ENCODE measurements around the gene TMEM52.

The TMEM52 gene

DNA sequence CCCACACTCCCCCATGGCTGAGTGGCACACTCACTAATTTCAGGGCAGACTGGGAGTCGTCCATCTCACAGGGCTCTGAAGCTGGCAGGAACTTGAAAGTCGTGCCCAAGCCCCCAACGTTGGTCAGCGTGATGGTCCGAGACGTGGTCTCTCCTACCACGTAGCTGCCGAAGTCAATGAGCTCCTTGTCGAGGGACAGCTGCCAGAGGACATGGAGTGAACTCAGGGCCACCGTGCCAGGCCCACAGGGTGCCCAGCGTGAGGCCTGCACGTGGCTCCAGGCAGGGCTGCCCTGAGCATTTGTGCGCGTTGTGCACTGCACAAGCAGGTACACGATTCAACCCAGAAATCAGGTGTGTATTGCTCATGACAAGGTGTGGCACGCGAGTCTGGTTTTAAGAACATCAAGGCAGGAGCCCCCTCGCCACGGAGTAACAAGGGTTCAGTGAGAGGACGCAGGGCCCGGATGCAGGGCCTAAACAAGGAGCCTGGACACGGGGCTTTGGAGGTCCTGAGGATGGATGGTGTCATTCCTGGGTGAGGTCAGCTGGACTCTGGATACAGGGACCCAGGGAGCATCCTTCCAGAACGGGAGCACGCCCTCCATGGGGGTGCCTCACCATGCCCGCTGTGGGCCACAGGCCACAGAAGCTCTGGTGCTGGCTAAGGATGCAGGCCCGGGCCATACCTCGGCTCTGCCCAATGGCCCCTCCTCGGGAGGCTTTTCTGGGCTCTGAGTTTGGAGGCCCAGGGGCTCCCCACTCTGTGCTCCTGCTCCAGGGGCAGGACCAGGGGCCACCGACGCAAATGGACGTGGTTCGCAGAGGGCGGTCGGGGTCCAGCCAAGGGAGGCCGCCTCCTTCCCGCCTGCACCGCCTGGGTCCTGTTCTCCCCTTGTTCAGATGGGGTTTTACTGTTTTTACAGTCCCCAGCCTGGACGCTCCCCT is 37.8 kb upstream of the TMEM52 start:
- CTCF ChIA-PET, result interaction anchor here (1.6 to 1.9 kb wide), 2 partner anchors 87 to 90 kb away, joined by 4 to 11 read pairs; no protein-coding TSS in a partner anchor
- no peaks in the 10 kb centered on the region for H3K36me3 Mint-ChIP-seq
- peaks cover 3% of the 10 kb centered on the region for H3K9me3 Mint-ChIP-seq
- H3K4me3 Mint-ChIP-seq, result no peak overlapping the region
- no peak for DNase-seq
- peaks cover 4% of the 10 kb centered on the region for H3K4me1 Mint-ChIP-seq
- peaks cover 41% of the 10 kb centered on the region for H3K27me3 Mint-ChIP-seq
- no peak overlapping the region for H3K27ac Mint-ChIP-seq

DNA sequence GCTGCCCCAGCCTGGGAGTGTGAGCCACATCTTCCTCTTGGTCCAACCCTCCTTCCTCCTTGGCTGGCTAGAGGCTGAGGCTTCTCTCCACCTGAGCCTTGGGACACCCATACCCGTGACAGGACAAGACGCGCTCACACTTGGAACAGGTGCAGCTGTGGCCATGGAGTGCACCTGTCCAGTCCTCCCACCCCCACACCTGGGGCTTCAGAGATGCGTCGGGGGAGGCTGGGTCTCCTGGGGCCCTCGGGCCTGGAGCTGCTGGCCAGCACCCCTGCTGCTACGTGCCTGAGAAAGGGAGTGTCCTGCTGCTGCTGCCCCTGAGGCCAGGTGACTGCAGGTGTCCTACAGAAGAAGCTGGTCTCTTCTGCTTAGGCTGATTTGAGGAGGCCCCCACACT is 37.0 kb upstream of the TMEM52 start:
- Mint-ChIP-seq H3K9me3 (peaks cover 10% of the 10 kb centered on the region), H3K4me1 (peaks cover 4% of the 10 kb centered on the region), H3K36me3 (no peaks in the 10 kb centered on the region), H3K4me3 (no peak overlapping the region), H3K27ac (no peak overlapping the region), H3K27me3 (peaks cover 33% of the 10 kb centered on the region)
- DNase-seq, result no peak
- CTCF ChIA-PET, result interaction anchor here (1.6 to 1.9 kb wide), 2 partner anchors 88 to 90 kb away, joined by 4 to 11 read pairs; no protein-coding TSS in a partner anchor

DNA sequence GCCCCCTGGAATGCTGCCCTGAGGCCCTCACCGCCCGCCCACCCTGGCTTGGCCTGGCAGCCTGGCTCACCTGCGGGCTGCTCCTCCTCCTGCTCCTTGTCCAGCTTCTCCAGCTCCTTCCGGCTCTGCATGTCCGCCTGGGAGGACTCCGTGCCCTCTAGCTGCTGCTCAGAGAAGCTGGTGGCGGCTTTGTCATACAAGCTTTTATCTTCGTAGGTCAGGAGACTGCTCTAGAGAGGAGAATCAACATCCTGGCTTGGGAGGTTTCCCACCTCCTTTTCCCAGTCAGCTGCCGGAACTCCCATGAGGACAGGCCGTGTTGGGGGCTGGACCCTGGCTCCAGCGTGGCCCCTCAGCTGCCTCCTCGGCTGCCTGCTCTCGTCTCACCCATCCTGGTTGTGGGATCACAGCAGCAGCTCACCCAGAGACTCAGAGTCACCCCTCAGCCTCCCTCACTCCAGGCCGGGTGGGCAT is 36.6 kb upstream of the TMEM52 start:
- CTCF ChIA-PET, result interaction anchor here (1.6 to 1.9 kb wide), 2 partner anchors 89 to 91 kb away, joined by 4 to 11 read pairs; no protein-coding TSS in a partner anchor
- peaks cover 29% of the 10 kb centered on the region for H3K27me3 Mint-ChIP-seq
- H3K27ac Mint-ChIP-seq, result no peak overlapping the region
- H3K36me3 Mint-ChIP-seq, result no peaks in the 10 kb centered on the region
- peaks cover 14% of the 10 kb centered on the region for H3K9me3 Mint-ChIP-seq
- H3K4me1 Mint-ChIP-seq, result peaks cover 4% of the 10 kb centered on the region
- no peak for DNase-seq
- no peak overlapping the region for H3K4me3 Mint-ChIP-seq

DNA sequence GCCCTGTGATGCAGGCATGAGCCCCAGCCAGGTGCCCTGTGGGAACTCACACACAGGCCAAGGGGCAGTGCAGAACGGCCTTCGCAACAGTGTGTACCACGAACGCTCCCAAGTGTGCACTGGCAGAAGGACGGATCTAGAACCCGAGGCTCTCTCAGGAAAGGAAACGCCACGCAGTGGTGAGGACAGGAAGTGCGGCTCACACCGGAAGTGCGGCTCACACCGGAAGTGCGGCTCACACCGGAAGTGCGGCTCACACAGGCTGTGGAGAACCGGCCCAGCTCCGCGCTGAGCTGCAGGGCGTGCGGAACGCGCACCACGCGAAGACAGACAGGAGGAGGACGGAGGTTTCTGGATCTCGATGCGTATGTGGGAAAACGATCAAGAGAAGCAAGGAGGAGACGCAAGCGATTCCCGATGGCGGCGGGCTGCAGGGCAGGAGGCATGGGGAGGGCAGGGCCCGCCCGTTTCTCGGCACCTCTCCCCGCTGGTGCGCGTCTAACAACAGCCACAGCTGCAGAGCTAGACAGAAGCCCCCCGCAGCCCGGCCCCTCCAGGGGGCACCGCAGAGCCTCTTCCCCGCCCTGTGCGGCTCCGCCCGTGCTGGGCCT is 35.9 kb upstream of the TMEM52 start:
- CTCF ChIA-PET, result interaction anchor here (1.6 to 1.9 kb wide), 2 partner anchors 89 to 92 kb away, joined by 4 to 11 read pairs; no protein-coding TSS in a partner anchor
- Mint-ChIP-seq H3K36me3 (no peaks in the 10 kb centered on the region), H3K4me1 (peaks cover 4% of the 10 kb centered on the region), H3K4me3 (no peak overlapping the region), H3K27me3 (peaks cover 22% of the 10 kb centered on the region), H3K9me3 (peaks cover 18% of the 10 kb centered on the region), H3K27ac (peak overlapping the region; percentile 64)
- DNase-seq, result no peak

DNA sequence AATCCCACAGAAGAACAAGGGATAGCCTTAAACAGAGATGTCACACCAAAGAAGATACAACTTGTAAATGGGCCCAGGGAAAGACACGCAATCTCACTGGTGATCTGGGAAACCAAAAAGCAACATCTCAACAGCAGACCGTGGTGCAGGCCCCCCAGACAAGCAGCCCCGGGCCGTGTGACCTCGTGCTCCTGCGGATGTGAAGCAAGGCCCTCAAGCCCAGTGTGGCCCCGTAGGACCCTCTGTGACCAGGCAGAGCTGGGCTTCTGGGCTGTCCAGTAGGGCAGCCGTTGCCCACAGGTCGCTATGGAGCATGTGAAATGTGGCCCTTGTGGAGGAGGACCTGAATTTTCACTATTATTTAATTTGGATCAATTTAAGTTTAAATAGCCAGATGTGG is 34.9 kb upstream of the TMEM52 start:
- peaks cover 18% of the 10 kb centered on the region for H3K9me3 Mint-ChIP-seq
- DNase-seq, result no peak
- no peak overlapping the region for H3K4me3 Mint-ChIP-seq
- CTCF ChIA-PET, result no interaction called here
- H3K4me1 Mint-ChIP-seq, result peaks cover 4% of the 10 kb centered on the region
- H3K27me3 Mint-ChIP-seq, result peaks cover 14% of the 10 kb centered on the region
- H3K36me3 Mint-ChIP-seq, result no peaks in the 10 kb centered on the region
- no peak overlapping the region for H3K27ac Mint-ChIP-seq

DNA sequence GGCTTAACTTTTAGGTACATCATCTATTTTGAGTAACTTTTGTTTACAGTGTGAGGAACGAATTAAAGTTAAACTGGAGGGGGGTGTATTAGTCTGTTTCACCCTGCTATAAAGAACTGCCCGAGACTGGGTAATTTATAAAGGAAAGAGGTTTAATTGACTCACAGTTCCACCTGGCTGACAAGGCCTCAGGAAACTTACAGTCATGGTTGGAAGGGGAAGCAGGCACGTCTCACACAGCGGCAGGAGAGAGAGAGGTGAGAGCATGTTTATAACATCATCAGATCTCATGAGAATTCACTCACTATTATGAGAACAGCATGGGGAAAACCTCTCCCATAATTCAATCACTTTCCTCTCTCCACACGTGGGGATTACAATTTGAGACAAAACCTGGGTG is 31.9 kb upstream of the TMEM52 start:
- H3K27me3 Mint-ChIP-seq, result no peaks in the 10 kb centered on the region
- no peak for DNase-seq
- peaks cover 18% of the 10 kb centered on the region for H3K9me3 Mint-ChIP-seq
- H3K4me1 Mint-ChIP-seq, result peaks cover 4% of the 10 kb centered on the region
- no peak overlapping the region for H3K4me3 Mint-ChIP-seq
- H3K27ac Mint-ChIP-seq, result no peak overlapping the region
- H3K36me3 Mint-ChIP-seq, result no peaks in the 10 kb centered on the region
- CTCF ChIA-PET, result no interaction called here

DNA sequence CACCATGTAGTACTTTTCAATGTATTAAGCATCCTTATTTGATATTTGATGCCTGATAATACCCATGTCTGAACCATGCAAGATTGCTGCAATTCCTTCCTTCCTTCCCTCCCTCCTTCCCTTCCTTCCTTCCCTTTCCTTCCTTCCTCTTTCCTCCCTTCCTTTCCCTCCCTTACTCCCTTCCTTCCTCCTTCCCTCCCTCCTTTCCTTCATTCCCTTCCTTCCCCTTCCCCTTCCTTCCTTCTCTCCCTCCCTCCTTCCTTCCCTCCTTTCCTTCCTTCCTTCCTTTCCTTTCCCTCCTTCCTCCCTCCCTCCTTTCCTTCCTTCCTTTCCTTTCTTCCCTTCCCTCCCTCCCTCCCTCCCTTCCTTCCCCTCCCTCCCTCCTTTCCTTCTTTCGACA is 29.7 kb upstream of the TMEM52 start:
- Mint-ChIP-seq H3K27me3 (peaks cover 3% of the 10 kb centered on the region), H3K4me3 (no peak overlapping the region), H3K9me3 (peaks cover 15% of the 10 kb centered on the region), H3K36me3 (no peaks in the 10 kb centered on the region), H3K27ac (no peak overlapping the region), H3K4me1 (no peaks in the 10 kb centered on the region)
- CTCF ChIA-PET, result interaction anchor here (1.6 kb wide), 1 partner anchor 96 kb away, joined by 7 read pairs; no protein-coding TSS in a partner anchor
- no peak for DNase-seq

DNA sequence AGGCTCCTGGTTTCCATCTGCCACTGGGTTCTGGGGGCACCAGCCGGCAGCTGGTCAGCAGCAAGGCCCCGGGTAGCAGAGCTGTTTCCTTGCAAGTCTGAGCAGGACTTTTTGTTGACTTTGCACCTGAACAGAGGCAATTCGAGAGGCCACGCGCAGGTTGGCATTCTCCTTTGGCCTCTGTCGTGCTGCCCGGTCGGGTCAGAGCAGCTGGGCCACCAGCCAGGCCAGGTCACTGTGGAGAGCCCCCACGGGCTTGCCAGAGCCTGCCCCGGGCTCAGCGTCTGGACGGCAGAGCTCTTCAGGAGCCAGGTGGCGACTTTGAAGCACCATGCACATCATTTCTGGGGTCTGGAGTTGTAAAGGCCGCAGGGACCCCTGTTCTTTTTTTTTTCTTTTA is 28.4 kb upstream of the TMEM52 start:
- H3K4me3 Mint-ChIP-seq, result no peak overlapping the region
- H3K27me3 Mint-ChIP-seq, result peaks cover 4% of the 10 kb centered on the region
- H3K36me3 Mint-ChIP-seq, result no peaks in the 10 kb centered on the region
- H3K9me3 Mint-ChIP-seq, result peaks cover 15% of the 10 kb centered on the region
- no peaks in the 10 kb centered on the region for H3K4me1 Mint-ChIP-seq
- DNase-seq, result no peak
- no peak overlapping the region for H3K27ac Mint-ChIP-seq
- CTCF ChIA-PET, result interaction anchor here (0.8 to 1.6 kb wide), 2 partner anchors 97 to 99 kb away, joined by 3 to 7 read pairs; no protein-coding TSS in a partner anchor

DNA sequence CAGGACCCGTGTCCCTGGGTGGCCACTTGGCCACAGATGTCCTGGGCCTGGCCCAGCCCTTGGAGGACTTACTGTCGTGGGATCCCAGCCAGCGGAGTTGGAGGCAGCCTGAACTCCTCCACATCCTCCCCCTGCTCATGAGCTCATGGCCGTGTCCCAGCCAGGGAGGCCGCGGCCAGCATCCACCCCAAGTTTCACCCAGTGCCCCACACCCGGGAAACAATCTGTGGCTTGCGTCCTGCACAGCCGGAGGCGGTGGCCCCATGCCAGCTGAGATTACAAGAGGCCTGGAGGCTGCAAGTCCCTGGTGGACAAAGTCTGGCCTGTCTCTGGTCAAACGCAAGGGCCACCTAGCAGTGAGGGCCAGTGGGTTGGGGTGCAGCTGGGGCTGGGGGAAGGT is 27.5 kb upstream of the TMEM52 start:
- H3K27me3 Mint-ChIP-seq, result peaks cover 4% of the 10 kb centered on the region
- CTCF ChIA-PET, result interaction anchor here (0.7 kb wide), 1 partner anchor 98 kb away, joined by 3 read pairs; no protein-coding TSS in a partner anchor
- DNase-seq, result no peak
- H3K27ac Mint-ChIP-seq, result no peak overlapping the region
- H3K4me1 Mint-ChIP-seq, result no peaks in the 10 kb centered on the region
- H3K9me3 Mint-ChIP-seq, result peaks cover 13% of the 10 kb centered on the region
- H3K36me3 Mint-ChIP-seq, result no peaks in the 10 kb centered on the region
- H3K4me3 Mint-ChIP-seq, result no peak overlapping the region

DNA sequence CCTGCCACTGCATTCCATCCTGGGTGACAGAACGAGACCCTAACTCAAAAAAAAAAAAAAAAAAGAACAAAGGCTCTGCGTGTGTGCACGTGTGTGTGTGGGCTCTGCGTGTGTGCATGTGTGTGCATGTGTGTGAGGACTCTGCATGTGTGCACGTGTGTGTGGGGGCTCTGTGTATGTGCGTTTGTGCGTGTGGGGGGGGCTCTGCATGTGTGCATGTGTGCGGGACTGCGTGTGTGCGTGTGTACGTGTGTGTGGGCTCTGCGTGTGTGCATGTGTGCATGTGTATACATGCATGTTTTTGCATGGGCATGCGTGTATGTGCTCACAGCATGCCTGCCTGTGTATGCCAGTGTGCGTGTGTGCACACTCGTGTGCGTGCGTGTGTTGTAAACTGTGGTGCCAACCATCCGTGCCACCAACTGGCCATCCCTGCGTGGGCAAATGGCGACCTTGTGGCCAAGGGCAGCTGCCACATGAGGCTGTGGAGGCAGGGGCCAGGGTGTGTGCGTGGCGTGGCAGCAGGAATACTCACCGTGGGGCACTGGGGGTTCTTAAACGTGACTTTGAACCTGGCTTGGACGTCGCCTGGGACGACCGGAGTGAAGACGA is 26.8 kb upstream of the TMEM52 start:
- Mint-ChIP-seq H3K27ac (no peak overlapping the region), H3K4me1 (no peaks in the 10 kb centered on the region)
- CTCF ChIA-PET, result interaction anchor here (0.7 kb wide), 1 partner anchor 99 kb away, joined by 3 read pairs; no protein-coding TSS in a partner anchor

DNA sequence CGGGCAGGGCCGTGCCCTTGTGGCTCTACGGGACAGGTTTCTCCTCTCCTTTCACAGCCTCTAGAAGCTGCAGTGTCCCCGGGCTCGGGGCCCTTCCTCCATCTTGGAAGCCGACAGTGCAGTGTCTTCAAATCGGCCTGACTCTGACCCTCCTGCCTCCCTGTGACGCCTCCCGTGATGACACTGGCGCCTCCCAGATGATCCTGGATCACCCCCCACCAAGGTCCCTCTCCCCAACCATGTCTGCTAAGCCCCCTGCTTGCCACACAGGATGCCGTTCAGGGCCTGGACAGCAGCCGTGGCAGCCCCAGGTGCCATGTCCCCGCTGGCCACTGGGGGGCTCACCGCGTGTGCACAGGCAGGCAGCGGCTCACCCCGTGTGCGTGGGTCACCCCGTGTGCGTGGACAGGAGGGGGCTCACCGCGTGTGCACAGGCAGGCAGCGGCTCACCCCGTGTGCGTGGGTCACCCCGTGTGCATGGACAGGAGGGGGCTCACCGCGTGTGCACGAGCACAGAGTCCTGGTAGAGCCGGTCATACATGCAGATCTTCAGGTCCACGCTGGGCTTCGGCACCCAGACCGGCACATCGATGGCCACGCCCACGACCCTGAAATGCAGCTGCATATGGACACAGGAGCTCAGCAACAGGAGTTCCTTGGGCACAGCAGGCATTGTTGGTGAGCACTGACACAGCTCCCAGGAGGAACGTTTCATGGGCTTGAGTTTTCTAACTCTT is 24.9 kb upstream of the TMEM52 start:
- Mint-ChIP-seq H3K9me3 (no peaks in the 10 kb centered on the region), H3K4me1 (no peaks in the 10 kb centered on the region), H3K27me3 (peaks cover 4% of the 10 kb centered on the region), H3K36me3 (no peaks in the 10 kb centered on the region), H3K4me3 (no peak overlapping the region), H3K27ac (no peak overlapping the region)
- peak; percentile 68 for DNase-seq
- CTCF ChIA-PET, result interaction anchor here (0.7 to 2.8 kb wide), 3 partner anchors 9 to 101 kb away, joined by 3 to 33 read pairs (median 4); no protein-coding TSS in a partner anchor

More for the DNA sequence above, 26.8 kb upstream of the TMEM52 start:
- DNase-seq, result no peak
- Mint-ChIP-seq H3K27me3 (peaks cover 4% of the 10 kb centered on the region), H3K4me3 (no peak overlapping the region), H3K36me3 (no peaks in the 10 kb centered on the region), H3K9me3 (peaks cover 6% of the 10 kb centered on the region)

DNA sequence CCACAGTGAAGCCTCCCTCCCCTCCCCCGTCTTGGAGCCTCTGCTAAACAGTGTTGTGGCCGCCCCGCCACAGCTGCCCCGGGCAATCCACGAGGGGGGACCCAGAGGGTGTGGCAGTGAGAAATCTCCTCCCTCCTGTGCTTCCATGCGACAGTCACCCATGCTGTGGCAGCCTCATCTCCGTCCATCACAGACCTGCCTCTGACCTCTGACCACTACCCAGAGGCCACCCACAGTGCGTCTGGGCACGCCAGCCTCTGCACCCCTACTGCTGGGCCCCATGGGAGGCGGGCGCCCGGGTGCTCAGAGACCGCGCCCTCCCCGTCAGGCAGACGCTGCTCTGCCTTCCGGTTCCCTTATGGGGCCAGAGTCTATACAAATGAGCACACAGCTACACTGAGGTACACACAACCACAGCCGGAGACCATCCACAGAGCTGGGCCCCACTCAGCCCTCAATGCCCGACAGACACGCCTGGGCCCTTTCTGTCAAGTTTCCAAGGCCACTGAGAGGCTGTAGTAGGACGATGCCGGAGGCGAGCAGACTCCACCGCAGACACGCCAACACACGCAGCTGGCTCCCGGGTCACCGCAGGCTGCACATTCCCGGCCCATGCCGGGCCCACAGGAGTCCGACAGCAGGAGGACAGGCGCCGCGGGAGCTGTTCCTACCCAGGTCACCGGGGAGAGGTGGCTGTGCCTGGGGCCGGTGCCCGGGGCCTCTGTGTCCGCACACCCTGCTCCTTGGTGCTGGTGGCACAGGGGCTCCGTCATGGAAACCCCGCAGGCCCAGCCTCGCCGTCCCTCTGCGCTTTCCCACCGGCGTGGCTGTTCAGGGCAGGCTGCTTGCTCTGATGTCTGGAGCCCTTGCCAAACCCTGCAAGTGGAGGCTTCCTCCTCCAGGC is 23.9 kb upstream of the TMEM52 start:
- Mint-ChIP-seq H3K4me1 (no peaks in the 10 kb centered on the region), H3K36me3 (no peaks in the 10 kb centered on the region), H3K27ac (no peak overlapping the region), H3K9me3 (no peaks in the 10 kb centered on the region), H3K4me3 (no peak overlapping the region), H3K27me3 (peaks cover 4% of the 10 kb centered on the region)
- CTCF ChIA-PET, result interaction anchor here (1.5 to 2.8 kb wide), 2 partner anchors 96 to 102 kb away, joined by 4 to 33 read pairs; no protein-coding TSS in a partner anchor
- DNase-seq, result no peak

Data from activated naive CD4-positive, alpha-beta T cell treated with anti-CD3 and anti-CD28 coated beads, Interleukin-2, amount 10 ng/mL, durations not matched to agents 7 days and 5 days (primary cell).